HEK293T (cell line): ENCODE measurements around the gene MOGAT3.

Source experiments
- CTCF ChIA-PET: fragments of 350-600 bp; formaldehyde crosslinking; extraction: SDS; loops from one replicate; lab custom pipeline; 2021; ENCODE audit warnings: antibody characterized with exemption, inconsistent platforms; lab: Yijun Ruan, JAX
- POLR2A ChIA-PET: fragments of 350-600 bp; formaldehyde crosslinking; extraction: SDS; loops from one replicate; lab custom pipeline; 2020; ENCODE audit warnings: antibody characterized with exemption, inconsistent platforms; lab: Yijun Ruan, JAX
- DNase-seq: peaks from one replicate; pipeline ENCODE4 v3.0.0; 2012; ENCODE audit warnings: mixed read lengths; ENCODE audit errors: extremely low spot score
- ARNT ChIP-seq: fragments of 450-650 bp; IDR thresholded peaks from 2 replicates; pipeline ENCODE4 v1.6.1; 2017; ENCODE audit warnings: mild to moderate bottlenecking
- BHLHE40 ChIP-seq: fragments of 450-650 bp; IDR thresholded peaks from 2 replicates; pipeline ENCODE4 v1.6.1; 2016; ENCODE audit warnings: mild to moderate bottlenecking, moderate library complexity, borderline replicate concordance
- CTBP1 ChIP-seq: fragments of 450-650 bp; IDR thresholded peaks from 2 replicates; pipeline ENCODE4 v1.6.1; 2016; ENCODE audit warnings: borderline replicate concordance
- ELF4 ChIP-seq: fragments of 450-650 bp; IDR thresholded peaks from 2 replicates; pipeline ENCODE4 v1.6.1; 2017; ENCODE audit warnings: antibody characterized with exemption
- FOXA1 ChIP-seq: fragments of 450-650 bp; IDR thresholded peaks from 2 replicates; pipeline ENCODE4 v1.6.1; 2016; ENCODE audit warnings: mild to moderate bottlenecking
- FOXK2 ChIP-seq: fragments of 450-650 bp; IDR thresholded peaks from 2 replicates; pipeline ENCODE4 v1.6.1; 2016; ENCODE audit warnings: mild to moderate bottlenecking
- FOXM1 ChIP-seq: fragments of 450-650 bp; IDR thresholded peaks from 2 replicates; pipeline ENCODE4 v1.6.1; 2017; ENCODE audit warnings: mild to moderate bottlenecking, borderline replicate concordance
- HDGF ChIP-seq: fragments of 450-650 bp; IDR thresholded peaks from 2 replicates; pipeline ENCODE4 v1.6.1; 2017; ENCODE audit warnings: antibody characterized with exemption, borderline replicate concordance
- L3MBTL2 ChIP-seq: fragments of 450-650 bp; conservative IDR thresholded peaks from 2 replicates; pipeline ENCODE4 v1.6.1; 2016; ENCODE audit warnings: mild to moderate bottlenecking
- LEF1 ChIP-seq: fragments of 450-650 bp; IDR thresholded peaks from 2 replicates; pipeline ENCODE4 v1.6.1; 2017; ENCODE audit warnings: mild to moderate bottlenecking, borderline replicate concordance
- NFRKB ChIP-seq: fragments of 450-650 bp; IDR thresholded peaks from 2 replicates; pipeline ENCODE4 v1.6.1; 2016; ENCODE audit warnings: mild to moderate bottlenecking, moderate library complexity
- SP1 ChIP-seq: fragments of 450-650 bp; IDR thresholded peaks from 2 replicates; pipeline ENCODE4 v1.6.1; 2017
- SUZ12 ChIP-seq: fragments of 450-650 bp; IDR thresholded peaks from 2 replicates; pipeline ENCODE4 v1.6.1; 2016; ENCODE audit warnings: mild to moderate bottlenecking
- TARDBP ChIP-seq: fragments of 450-650 bp; IDR thresholded peaks from 2 replicates; pipeline ENCODE4 v1.6.1; 2016
- ZNF384 ChIP-seq: fragments of 450-650 bp; IDR thresholded peaks from 2 replicates; pipeline ENCODE4 v1.6.1; 2016
- TF ChIP-seq, protein P1 (sequence below): fragments of 450-650 bp; IDR thresholded peaks from 2 replicates; pipeline ENCODE4 v1.6.1; 2016

The MOGAT3 gene

DNA sequence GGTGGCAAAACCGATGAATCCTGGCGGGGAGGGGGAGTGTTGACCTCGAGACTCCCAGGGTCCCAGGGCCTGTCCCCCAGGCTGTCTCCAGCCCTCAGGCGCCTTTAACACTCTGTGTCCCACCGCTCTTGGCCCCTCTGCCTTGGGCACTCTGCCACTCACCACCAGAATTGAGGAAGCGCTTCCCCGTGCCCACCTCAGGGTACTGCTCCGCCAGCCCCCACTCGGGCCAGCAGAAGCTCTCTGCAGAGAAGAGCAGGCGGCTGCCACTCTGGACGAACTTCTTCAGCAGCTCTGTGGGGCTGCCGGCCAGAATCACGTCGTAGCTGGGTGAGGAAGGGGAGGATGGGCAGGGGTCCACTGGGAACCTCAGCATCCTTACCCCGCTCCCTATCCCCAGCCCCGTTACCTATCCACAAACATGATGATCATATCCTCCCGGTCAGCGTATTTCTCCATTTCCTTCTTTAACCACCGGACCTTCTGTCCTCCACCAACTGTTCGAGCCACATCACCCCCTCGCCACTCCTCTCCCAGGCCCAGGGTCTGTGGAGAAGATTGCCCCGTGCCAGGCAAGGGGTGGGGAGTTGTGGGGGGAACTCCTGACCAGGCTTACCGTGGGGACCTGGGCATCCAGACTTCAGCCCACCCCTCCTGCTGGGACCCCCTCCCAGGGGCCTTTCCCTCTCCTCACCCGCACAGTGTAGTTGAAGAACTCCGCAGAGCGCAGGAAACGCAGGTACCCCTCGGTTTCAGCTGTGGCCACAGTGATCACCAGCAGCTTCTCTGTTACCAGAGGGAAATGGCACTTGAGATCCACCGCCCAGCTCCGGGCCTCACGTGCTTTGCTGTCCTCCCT, 15.4 kb upstream of the MOGAT3 start:
- no peak for TF ChIP-seq FOXM1
- no peak for TF ChIP-seq CTBP1
- TF ChIP-seq L3MBTL2, result no peak
- TF ChIP-seq ARNT, result no peak
- no peak for TF ChIP-seq SUZ12
- no peak for TF ChIP-seq LEF1
- no peak for TF ChIP-seq SP1
- TF ChIP-seq FOXK2, result no peak
- no peak for TF ChIP-seq TARDBP
- TF ChIP-seq ZNF384, result no peak
- no peak for TF ChIP-seq BHLHE40
- no peak for TF ChIP-seq ELF4
- TF ChIP-seq, protein P1, sequence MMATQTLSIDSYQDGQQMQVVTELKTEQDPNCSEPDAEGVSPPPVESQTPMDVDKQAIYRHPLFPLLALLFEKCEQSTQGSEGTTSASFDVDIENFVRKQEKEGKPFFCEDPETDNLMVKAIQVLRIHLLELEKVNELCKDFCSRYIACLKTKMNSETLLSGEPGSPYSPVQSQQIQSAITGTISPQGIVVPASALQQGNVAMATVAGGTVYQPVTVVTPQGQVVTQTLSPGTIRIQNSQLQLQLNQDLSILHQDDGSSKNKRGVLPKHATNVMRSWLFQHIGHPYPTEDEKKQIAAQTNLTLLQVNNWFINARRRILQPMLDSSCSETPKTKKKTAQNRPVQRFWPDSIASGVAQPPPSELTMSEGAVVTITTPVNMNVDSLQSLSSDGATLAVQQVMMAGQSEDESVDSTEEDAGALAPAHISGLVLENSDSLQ, result no peak
- TF ChIP-seq HDGF, result no peak
- no peak for TF ChIP-seq NFRKB
- TF ChIP-seq FOXA1, result no peak
- DNase-seq, result no peak
- ChIA-PET CTCF (interaction anchor here (2.4 kb wide), 1 partner anchor 27 kb away, joined by 7 read pairs; no protein-coding TSS in a partner anchor), POLR2A (interaction anchor here (1.9 to 5.3 kb wide), 2 partner anchors 11 to 28 kb away, joined by 12 to 38 read pairs; partner anchors contain the start of gene FIS1)

DNA sequence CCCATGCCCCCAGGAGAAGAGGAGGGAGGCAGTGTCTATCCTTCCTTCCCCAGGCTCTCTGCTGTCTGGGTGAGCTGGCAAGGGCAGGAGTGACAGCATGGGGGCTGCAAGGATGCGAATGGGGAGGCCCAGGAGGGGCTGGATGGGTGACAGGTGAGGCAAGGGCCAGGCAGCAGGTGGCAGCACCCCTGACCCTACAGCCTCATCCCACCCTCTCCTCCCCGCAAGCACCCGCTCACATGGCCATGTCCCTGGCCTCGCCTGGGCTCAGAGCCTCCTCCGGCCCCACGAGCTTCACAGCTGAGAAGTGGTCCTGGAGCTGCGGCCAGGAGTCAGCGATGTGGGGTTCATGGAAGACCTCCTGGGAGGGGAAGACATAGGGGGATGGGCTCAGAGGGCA, 11.2 kb upstream of the MOGAT3 start:
- ChIA-PET CTCF (no interaction called here), POLR2A (no interaction called here)
- no peak for DNase-seq
- TF ChIP-seq NFRKB (no peak), FOXK2 (no peak), FOXM1 (no peak), TARDBP (no peak), FOXA1 (no peak), ELF4 (no peak), LEF1 (no peak), HDGF (no peak)
- TF ChIP-seq, protein P1, result no peak

DNA sequence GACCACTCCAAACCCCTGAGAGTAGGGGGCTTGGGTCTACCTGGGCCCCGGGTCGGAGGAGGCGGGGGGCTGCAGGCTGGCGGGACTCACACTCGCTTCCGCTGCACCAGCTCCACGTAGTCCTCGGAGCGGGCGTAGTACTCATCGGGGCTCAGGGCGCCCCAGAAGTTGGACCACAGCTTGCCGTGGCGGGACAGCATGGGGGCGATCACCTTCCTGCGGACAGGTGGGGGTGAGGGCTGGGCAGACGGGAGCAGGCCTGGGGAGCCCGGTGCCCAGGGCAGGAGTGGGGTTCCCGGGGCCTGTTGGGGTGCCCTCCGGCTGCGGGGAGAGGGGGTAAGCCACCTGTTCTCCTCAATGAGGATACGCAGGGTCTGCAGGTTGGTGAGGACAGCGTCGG, 10.7 kb upstream of the MOGAT3 start:
- POLR2A ChIA-PET, result interaction anchor here (1.1 kb wide), 1 partner anchor 13 kb away, joined by 3 read pairs; no protein-coding TSS in a partner anchor
- CTCF ChIA-PET, result no interaction called here
- DNase-seq, result no peak
- TF ChIP-seq ZNF384, result no peak
- TF ChIP-seq CTBP1, result no peak
- TF ChIP-seq L3MBTL2, result no peak
- TF ChIP-seq TARDBP, result no peak
- no peak for TF ChIP-seq FOXM1

DNA sequence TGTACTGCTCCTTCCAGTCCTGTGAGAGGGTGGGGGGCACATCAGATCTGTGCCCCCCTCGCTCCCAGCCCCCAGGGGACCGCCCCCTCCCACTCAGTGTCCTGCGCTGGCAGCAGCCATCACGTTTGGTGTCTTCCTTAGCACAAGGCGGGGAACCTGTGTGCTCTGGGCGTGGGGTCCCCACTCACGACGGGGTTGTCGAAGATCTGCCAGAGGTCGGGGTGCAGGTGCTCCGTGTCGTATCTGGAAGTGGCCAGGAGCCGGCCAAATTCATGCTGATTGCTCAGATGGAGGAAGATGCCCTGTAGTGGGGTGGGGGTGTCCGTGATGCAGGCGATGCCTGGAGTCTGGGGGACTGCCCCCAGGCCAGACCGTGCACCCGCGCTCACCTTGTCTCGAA, 9.3 kb upstream of the MOGAT3 start:
- DNase-seq, result no peak
- ChIA-PET CTCF (interaction anchor here (0.6 kb wide), 1 partner anchor 65 kb away, joined by 7 read pairs; no protein-coding TSS in a partner anchor), POLR2A (no interaction called here)
- TF ChIP-seq SUZ12 (no peak), HDGF (no peak), FOXM1 (no peak), FOXA1 (no peak), ARNT (no peak)

DNA sequence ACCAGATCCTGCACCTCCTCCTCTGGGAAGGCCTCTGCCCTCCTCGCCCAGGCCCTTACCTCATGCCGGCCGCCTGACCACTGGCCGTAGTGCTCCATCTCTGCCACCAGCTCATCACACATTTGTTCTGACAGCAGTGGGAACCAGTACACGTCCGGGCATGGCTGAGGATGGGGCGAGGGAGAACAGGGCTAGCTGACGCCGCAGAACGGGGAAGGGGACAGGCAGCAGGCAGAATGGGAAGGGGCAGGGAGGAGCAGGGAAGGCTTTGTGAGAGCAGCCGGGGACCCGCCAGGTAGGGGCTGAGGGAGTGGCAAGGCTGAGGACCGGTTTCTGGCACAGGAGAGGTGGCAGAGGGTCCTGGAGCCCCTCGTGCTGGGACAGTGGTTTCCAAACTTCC, 8.0 kb upstream of the MOGAT3 start:
- POLR2A ChIA-PET, result no interaction called here
- DNase-seq, result no peak
- CTCF ChIA-PET, result no interaction called here
- TF ChIP-seq BHLHE40 (no peak), SP1 (no peak), FOXM1 (no peak), ARNT (no peak), CTBP1 (no peak), ZNF384 (no peak), NFRKB (no peak), L3MBTL2 (no peak)

DNA sequence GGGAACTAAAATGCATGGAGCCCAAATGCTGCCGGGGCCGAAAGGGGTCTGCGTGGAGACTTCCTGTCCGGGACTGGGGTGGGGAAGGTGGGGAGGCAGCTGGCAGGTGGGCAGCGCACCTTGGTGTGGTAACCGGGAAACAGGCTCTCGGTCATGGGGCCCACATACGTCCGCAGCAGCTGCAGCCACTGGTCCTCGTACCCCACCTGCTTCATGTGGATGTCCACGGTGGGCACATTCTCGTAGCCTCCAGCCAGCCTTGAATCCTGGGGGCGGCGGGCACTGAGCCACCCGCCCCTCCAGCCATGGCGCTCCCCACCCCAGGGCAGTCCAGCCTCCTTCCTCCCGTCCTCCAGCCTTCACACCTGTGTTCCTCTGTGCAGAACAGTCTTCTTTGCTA, 6.6 kb upstream of the MOGAT3 start:
- POLR2A ChIA-PET, result interaction anchor here (0.9 kb wide), 1 partner anchor 10 kb away, joined by 3 read pairs; the partner anchor contains the start of gene ZNHIT1
- CTCF ChIA-PET, result no interaction called here
- no peak for DNase-seq
- TF ChIP-seq FOXK2, result no peak

DNA sequence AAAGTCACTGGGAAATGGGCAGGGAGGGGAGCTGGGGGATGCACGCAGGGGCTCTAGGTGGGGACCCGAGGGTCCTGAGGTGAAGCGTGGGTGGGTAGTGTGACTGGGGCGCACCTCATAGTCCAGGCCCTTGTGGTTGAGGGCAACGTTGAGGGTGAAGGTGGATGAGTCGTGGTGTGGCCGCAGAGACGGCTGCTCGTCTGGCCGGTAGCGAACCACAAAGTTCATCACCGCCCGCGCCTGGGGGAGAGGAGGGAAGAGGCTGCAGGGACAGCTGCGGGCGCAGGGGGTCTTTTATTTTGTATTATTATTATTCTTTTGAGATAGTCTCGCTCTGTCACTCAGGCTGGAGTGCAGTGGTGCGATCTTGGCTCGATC, 5.8 kb upstream of the MOGAT3 start:
- TF ChIP-seq SUZ12, result no peak
- TF ChIP-seq, protein P1, result no peak
- no peak for TF ChIP-seq ZNF384
- no peak for TF ChIP-seq FOXK2
- TF ChIP-seq BHLHE40, result no peak
- no peak for TF ChIP-seq ARNT
- no peak for TF ChIP-seq L3MBTL2
- no peak for TF ChIP-seq TARDBP
- TF ChIP-seq SP1, result no peak
- no peak for TF ChIP-seq LEF1
- TF ChIP-seq HDGF, result no peak
- TF ChIP-seq ELF4, result no peak
- no peak for TF ChIP-seq FOXM1
- no peak for TF ChIP-seq CTBP1
- TF ChIP-seq FOXA1, result no peak
- TF ChIP-seq NFRKB, result no peak
- no peak for DNase-seq
- CTCF ChIA-PET, result no interaction called here
- POLR2A ChIA-PET, result no interaction called here
